ENCODE measurements around the gene ZNF217.
"Not testable (repeated sequence)": the region's sequence is repeated elsewhere in the genome, so short reads cannot be mapped to it uniquely, and the experiment has no call there.

DNA sequence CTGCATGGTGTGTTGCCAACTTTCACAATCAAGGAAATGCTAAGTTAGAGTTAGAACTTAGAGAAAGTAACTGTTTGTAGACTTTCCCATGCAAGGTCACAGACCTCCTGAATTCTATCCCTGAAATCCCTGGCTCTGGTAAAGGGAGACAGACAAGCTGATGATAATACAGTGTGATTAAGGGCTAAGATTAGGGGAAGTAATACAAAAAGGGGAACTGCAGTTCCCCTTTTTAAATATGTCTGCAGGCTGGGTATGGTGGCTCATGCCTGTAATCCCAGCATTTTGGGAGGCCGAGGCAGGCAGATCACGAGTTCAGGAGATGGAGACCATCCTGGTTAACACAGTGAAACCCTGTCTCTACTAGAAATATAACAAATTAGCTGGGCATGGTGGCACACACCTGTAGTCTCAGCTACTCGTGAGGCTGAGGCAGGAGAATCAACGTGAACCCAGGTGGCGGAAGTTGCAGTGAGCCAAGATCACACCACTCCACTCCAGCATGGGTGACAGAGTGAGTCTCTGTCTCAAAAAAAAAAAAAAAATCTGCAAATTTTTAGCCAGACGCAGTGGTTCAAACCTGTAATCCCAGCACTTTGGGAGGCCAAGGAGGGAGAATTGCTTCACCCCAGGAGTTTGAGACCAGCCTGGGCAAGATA is 60.9 kb downstream of the ZNF217 start:
- not testable (repeated sequence) for TF ChIP-seq CTCF (conservative IDR thresholded peaks at IDR 0.05; ENCODE audit: low read depth, low read length); EZH2phosphoT487 (IDR thresholded peaks at IDR 0.05; ENCODE audit: borderline replicate concordance, low read length); EZH2 (IDR thresholded peaks at IDR 0.05; ENCODE audit: low read length, unreplicated experiment)

All from PC-3 (cell line).